Glomerular visceral epithelial cell (primary cell): ENCODE data around the gene CTSL.

Experiments used
- DNase-seq: peaks from one replicate; pipeline ENCODE4 v3.0.0-alpha.2; 2016; ENCODE audit errors: extremely low spot score

The CTSL gene

GRCh38 chr9:87725900-87726709, at the start of gene CTSL:
Gene CTSL (plus strand): TSS chr9:87726119. CDS start chr9:87727604, 1,485 bp downstream.
- DNase-seq, result peak; percentile 88

- no peak for DNase-seq
Observed at GRCh38 chr9:87676976-87677775, 48.7 kb upstream of the CTSL start.

GRCh38 chr9:87677776-87678587, 47.9 kb upstream of the CTSL start:
- no peak for DNase-seq

GRCh38 chr9:87678650-87679355, 47.1 kb upstream of the CTSL start:
- DNase-seq, result peak; percentile 61

- DNase-seq, result no peak
Observed at GRCh38 chr9:87681271-87682061, 44.5 kb upstream of the CTSL start.

- DNase-seq, result no peak
Observed at GRCh38 chr9:87682085-87682484, 43.8 kb upstream of the CTSL start.

- no peak for DNase-seq
Observed at GRCh38 chr9:87682618-87683017, 43.3 kb upstream of the CTSL start.

- no peak for DNase-seq
Observed at GRCh38 chr9:87683751-87684626, 41.9 kb upstream of the CTSL start.

GRCh38 chr9:87684627-87685219, 41.2 kb upstream of the CTSL start:
- peak; percentile 46 for DNase-seq

GRCh38 chr9:87685441-87685840, 40.5 kb upstream of the CTSL start:
- DNase-seq, result no peak

GRCh38 chr9:87685871-87686519, 39.9 kb upstream of the CTSL start:
- DNase-seq, result no peak

GRCh38 chr9:87686520-87687090, 39.3 kb upstream of the CTSL start:
- DNase-seq, result no peak

GRCh38 chr9:87687207-87687606, 38.7 kb upstream of the CTSL start:
- DNase-seq, result no peak

GRCh38 chr9:87694236-87694755, 31.6 kb upstream of the CTSL start:
- no peak for DNase-seq

- no peak for DNase-seq
Observed at GRCh38 chr9:87695523-87695922, 30.4 kb upstream of the CTSL start.

- no peak for DNase-seq
Observed at GRCh38 chr9:87696641-87697040, 29.3 kb upstream of the CTSL start.

- no peak for DNase-seq
Observed at GRCh38 chr9:87698069-87698809, 27.7 kb upstream of the CTSL start.
